Ovary (tissue), 9 donors: ENCODE data around the gene ESYT2. TPM values are rescaled to one million over a fixed set of nuclear protein-coding genes. Genes with fewer than 3 reads are reported as not detected.

Experiments used
- DNase-seq, 5 donors: peaks; one replicate each; pipeline ENCODE4 v3.0.0-alpha.2; 2019 to 2020
- H3K27ac ChIP-seq, 2 donors: fragments of 200-600 bp; one replicate each; pipeline versions ENCODE4 v1.5.1 to v1.8.0; 2019 to 2022
- H3K27me3 ChIP-seq: fragments of 200-600 bp; one replicate; pipeline ENCODE4 v1.8.0; 2022
- H3K36me3 ChIP-seq: fragments of 200-600 bp; sonication (generic); one replicate; pipeline ENCODE4 v1.5.1; 2019
- H3K4me1 ChIP-seq: one replicate; pipeline ENCODE4 v1.8.1; 2013; ENCODE audit warnings: mild to moderate bottlenecking, moderate library complexity; ENCODE audit not compliant: insufficient read depth
- H3K4me3 ChIP-seq: fragments of 200-600 bp; sonication (generic); one replicate; pipeline ENCODE4 v1.5.1; 2017
- H3K9me3 ChIP-seq, 2 donors: fragments of 200-600 bp in 1 of 2; sonication (generic) in 1 of 2; one replicate each; pipeline versions ENCODE4 v1.5.1 to v1.8.1; 2013 to 2019; ENCODE audit warnings: mild to moderate bottlenecking in 1 of 2, moderate library complexity in 1 of 2
- EP300 ChIP-seq: sonication (generic); formaldehyde crosslinking; IDR thresholded peaks from one replicate; pipeline ENCODE4 v1.6.1; 2017; ENCODE audit warnings: antibody characterized with exemption
- POLR2A ChIP-seq: fragments of 450-650 bp; IDR thresholded peaks from one replicate; pipeline ENCODE4 v1.6.1; 2017; ENCODE audit warnings: antibody characterized with exemption, mild to moderate bottlenecking, moderate library complexity
- WGBS, 3 donors: extraction: QIAGEN DNeasy Blood & Tissue Kit in 1 of 3; methylation state at CpG; one replicate each; pipeline versions ENCODE4 v1.1.5 to v1.1.7; 2013 to 2017; 5-methylcytosine and 5-hydroxymethylcytosine counted together
- intact Hi-C, 4 donors: fragments of 100-400 bp; cut with DNase I; formaldehyde crosslinking; loops; one replicate each; pipeline versions ENCODE4 v1.11.0 to v1.15.1; 2022 to 2023
- polyA plus RNA-seq, 2 donors: library from polyadenylated mRNA; stranded (reverse); fragments of 200-250 nt in 1 of 2; fragments of 350-450 nt in 1 of 2; fragmentation: Illumina TruSeq in 1 of 2; extraction: RNeasy Lipid Tissue Mini Kit (QIAGEN cat#74804) in 1 of 2; gene quantifications; one replicate each; pipeline ENCODE4 v1.2.3, GENCODE V29; 2013 to 2014
- total RNA-seq, 7 donors: library from RNA; depleted of rRNA in 2 of 7; stranded (reverse); fragments of >200 nt in 2 of 7; fragmentation: NEBNext Ultra II Directional in 3 of 7; extraction: Animal tissue kit (Norgen Biotek cat#: 25700) in 3 of 7; gene quantifications; one replicate each; pipeline versions ENCODE4 v1.1.0 to v1.2.4, GENCODE V29; 2016 to 2023
- TF ChIP-seq, protein P1 (sequence below), 3 donors: fragments of 450-650 bp in 2 of 3; fragments of 200-600 bp in 1 of 3; IDR thresholded peaks; one replicate each; pipeline versions ENCODE4 v1.5.1 to v1.8.0; 2016 to 2022; ENCODE audit warnings: antibody characterized with exemption in 3 of 3, mild to moderate bottlenecking in 1 of 3
- donor health status: DM: no; HTN: no; CAD: no; lungs with moderate emphysema.
- donor health status: DM: no; HTN: no; CAD: no.
- donor health status: Bipolar disorder and iron deficiency.
- donor health status: DM: yes; HTN: yes; CAD: no.
- donor health status: DM: no; HTN: no; CAD: no.
- donor health status: DM: yes; HTN: yes; CAD: no.

The ESYT2 gene
- total and polyA plus RNA-seq, 9 donors: 42.7 to 147 (median 91.6) TPM

DNA sequence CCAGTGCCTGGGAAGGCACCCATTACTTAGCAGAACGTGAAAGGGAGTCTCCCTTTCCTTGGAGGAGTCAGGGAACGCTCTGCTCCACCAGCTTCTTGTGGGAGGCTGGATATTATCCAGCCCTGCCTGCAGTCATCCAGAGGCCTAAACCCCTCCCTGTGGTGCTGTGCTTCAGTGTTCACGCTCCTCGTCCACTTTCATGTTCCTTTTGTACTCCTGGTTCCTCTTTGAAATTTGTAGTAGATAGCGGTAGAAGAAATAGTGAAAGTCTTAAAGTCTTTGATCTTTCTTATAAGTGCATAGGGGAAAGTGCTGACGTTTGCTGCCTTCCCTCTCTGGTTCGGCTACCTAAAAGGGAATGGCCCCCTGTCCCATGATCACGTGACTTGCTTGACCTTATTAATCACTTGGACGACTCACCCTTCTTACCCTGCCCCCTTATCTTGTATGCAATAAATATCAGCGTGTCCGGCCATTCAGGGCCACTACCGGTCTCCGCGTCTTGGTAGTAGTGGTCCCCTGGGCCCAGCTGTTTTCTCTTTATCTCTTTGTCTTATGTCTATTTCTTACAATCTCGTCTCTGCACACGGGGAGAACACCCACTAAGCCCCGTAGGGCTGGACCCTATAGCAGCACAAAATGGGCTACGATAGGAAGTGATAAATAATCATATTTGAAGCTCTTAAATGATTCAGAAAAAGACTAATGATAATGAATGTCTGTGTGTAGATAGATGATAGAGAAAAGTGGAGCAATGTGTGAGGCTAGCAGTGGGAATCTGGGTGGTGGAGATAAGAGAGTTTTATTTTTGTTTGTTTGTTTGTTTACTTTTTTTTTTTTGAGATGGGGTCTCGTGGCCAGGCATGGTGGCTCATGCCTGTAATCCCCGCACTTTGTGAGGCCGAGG is 5.8 kb upstream of the ESYT2 start:
- WGBS, 3 donors: 28 to 38% (median 34%) methylated on average over 21 of the region's 21 CpGs
- intact Hi-C loops: loop anchor here in 1 of 4 donors (10.0 kb wide), 1 partner anchor 130 kb away; the partner anchor contains the start of gene NCAPG2
- H3K27ac ChIP-seq: peak overlapping the region in 1 of 2 donors; percentile 35
- no peak overlapping the region for H3K4me3 ChIP-seq
- H3K4me1 ChIP-seq: peaks cover 1% of the 10 kb centered on the region
- H3K9me3 ChIP-seq: no peaks in the 10 kb centered on the region
- TF ChIP-seq, protein P1, sequence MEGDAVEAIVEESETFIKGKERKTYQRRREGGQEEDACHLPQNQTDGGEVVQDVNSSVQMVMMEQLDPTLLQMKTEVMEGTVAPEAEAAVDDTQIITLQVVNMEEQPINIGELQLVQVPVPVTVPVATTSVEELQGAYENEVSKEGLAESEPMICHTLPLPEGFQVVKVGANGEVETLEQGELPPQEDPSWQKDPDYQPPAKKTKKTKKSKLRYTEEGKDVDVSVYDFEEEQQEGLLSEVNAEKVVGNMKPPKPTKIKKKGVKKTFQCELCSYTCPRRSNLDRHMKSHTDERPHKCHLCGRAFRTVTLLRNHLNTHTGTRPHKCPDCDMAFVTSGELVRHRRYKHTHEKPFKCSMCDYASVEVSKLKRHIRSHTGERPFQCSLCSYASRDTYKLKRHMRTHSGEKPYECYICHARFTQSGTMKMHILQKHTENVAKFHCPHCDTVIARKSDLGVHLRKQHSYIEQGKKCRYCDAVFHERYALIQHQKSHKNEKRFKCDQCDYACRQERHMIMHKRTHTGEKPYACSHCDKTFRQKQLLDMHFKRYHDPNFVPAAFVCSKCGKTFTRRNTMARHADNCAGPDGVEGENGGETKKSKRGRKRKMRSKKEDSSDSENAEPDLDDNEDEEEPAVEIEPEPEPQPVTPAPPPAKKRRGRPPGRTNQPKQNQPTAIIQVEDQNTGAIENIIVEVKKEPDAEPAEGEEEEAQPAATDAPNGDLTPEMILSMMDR (IDR thresholded peaks at IDR 0.05): no peak
- no peak for TF ChIP-seq POLR2A
- TF ChIP-seq EP300: no peak
- no peaks in the 10 kb centered on the region for H3K36me3 ChIP-seq
- no peaks in the 10 kb centered on the region for H3K27me3 ChIP-seq
- peak in 2 of 5 donors; percentile 56 to 71 for DNase-seq

DNA sequence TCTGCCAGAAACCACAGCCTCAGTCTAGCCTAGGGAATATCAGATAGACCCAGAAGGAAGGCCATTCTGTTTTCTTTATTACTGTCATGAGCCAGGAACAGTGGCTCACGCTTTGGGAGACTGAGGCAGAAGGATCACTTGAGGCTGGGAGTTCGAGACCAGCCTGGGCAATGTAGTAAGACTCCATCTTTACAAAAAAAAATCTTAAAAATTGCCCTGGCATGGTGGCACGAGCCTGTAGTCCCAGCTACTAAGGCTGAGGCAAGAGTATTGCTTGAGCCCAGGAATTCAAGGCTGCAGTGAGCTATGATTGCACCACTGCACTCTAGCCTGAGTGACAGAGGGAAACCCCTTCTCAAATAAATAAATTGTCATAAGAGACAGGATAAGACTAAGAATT is 3.7 kb upstream of the ESYT2 start:
- Histone ChIP-seq H3K9me3 (no peaks in the 10 kb centered on the region), H3K4me3 (no peak overlapping the region), H3K4me1 (peaks cover 1% of the 10 kb centered on the region), H3K27ac (no peak overlapping the region), H3K27me3 (no peaks in the 10 kb centered on the region), H3K36me3 (no peaks in the 10 kb centered on the region)
- WGBS, 3 donors: 85 to 91% (median 85%) methylated on average over 3 of the region's 3 CpGs
- TF ChIP-seq EP300: no peak
- TF ChIP-seq POLR2A: no peak
- TF ChIP-seq, protein P1 (IDR thresholded peaks at IDR 0.05): no peak
- intact Hi-C loops: loop anchor here in 1 of 4 donors (10.0 kb wide), 1 partner anchor 128 kb away; the partner anchor contains the start of gene NCAPG2
- no peak for DNase-seq

DNA sequence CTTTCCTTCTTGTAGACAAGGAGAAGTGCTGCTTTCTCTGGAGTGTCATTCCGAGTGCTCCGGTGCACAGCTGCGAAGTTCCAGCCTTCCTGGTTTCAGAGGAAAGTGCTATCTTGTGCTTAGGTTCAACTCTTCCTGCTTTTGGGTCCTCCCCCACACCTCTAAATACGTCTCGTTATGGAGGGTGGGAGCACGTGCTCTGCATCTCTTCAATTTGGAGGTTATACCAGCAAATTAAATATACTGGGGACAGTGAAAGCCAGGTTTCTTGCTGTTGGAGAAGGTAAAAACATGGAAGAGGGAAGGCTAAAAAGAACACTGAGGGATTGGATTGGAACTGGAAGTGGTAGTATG is 2.4 kb upstream of the ESYT2 start:
- H3K36me3 ChIP-seq: no peaks in the 10 kb centered on the region
- intact Hi-C loops: loop anchor here in 1 of 4 donors (10.0 kb wide), 1 partner anchor 127 kb away; the partner anchor contains the start of gene NCAPG2
- H3K4me1 ChIP-seq: peaks cover 5% of the 10 kb centered on the region
- H3K27me3 ChIP-seq: no peaks in the 10 kb centered on the region
- no peak overlapping the region for H3K27ac ChIP-seq
- WGBS, 3 donors: 41 to 60% (median 43%) methylated on average over 6 of the region's 6 CpGs
- no peak overlapping the region for H3K4me3 ChIP-seq
- DNase-seq: no peak
- no peaks in the 10 kb centered on the region for H3K9me3 ChIP-seq
- TF ChIP-seq, protein P1 (IDR thresholded peaks at IDR 0.05): no peak
- TF ChIP-seq EP300 (no peak), POLR2A (no peak)

DNA sequence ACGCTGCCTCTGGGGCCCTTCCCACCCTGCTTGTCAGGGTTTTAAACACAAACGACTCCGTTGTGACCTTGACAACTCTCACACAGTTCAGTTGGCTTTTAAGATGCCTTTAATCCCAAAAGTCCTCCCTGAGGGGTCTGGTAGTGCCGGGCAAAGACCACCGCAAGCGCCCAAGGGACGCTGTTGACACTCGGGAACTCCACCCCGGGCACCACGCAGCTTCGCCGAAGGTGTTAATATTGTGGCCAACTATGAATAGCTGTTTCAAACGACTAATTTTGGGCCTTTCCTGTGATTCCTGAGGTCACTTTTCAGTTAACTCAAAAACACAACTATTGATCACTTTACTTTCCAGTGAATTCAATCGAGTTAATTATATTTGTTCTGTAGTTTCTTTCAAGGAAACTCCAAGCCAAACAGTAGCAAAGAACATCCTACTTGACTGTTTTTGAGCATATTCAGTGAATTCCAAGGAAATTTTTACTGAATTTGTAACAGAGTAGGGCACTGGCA is 958 bp upstream of the ESYT2 start:
- intact Hi-C loops: loop anchor here in 1 of 4 donors (10.0 kb wide), 1 partner anchor 125 kb away; the partner anchor contains the start of gene NCAPG2
- no peak for DNase-seq

More for the DNA sequence above, 958 bp upstream of the ESYT2 start:
- Histone ChIP-seq H3K27ac (peak overlapping the region; percentile 94 to 98), H3K27me3 (no peaks in the 10 kb centered on the region), H3K4me3 (peak overlapping the region; percentile 95), H3K9me3 (no peaks in the 10 kb centered on the region), H3K4me1 (peaks cover 6% of the 10 kb centered on the region), H3K36me3 (no peaks in the 10 kb centered on the region)
- WGBS, 3 donors: 1 to 3% (median 3%) methylated on average over 14 of the region's 14 CpGs
- TF ChIP-seq EP300: no peak
- TF ChIP-seq POLR2A: no peak
- TF ChIP-seq, protein P1 (IDR thresholded peaks at IDR 0.05): no peak
